ENCODE measurements around the gene CDH8. TPM values are rescaled to one million over a fixed set of nuclear protein-coding genes. Genes with fewer than 3 reads are reported as not detected.
"Not testable (repeated sequence)": the region's sequence is repeated elsewhere in the genome, so short reads cannot be mapped to it uniquely, and the experiment has no call there.

The CDH8 gene
- total RNA-seq, 8 experiments from 2014 or later = 0.61 to 70.0 (median 20.3) TPM

GRCh38 chr16:61770301-61770700, 265.9 kb downstream of the CDH8 start:
- no peak for ATAC-seq (replicated peaks in 6 of 8)
- Histone ChIP-seq H3K4me3 (no peak overlapping the region), H3K27ac (no peak overlapping the region), H3K4me1 (replicated peaks in 1 of 2) (peaks cover 2 to 8% of the 10 kb centered on the region in 2 donors)
- in situ Hi-C loops (cut with MboI; ENCODE audit: low pct_unique_long_range_greater_than_20kb in 2 of 9, low sequenced_read_pairs in 9 of 9, unreplicated experiment in 9 of 9) = no loop called here
- 0 to 100% (median 89%) methylated on average over 1 of the region's 1 CpG; no CpG with 5 or more reads in 4 of the 10 experiments for WGBS, 10 experiments

GRCh38 chr16:61763991-61764390, 272.2 kb downstream of the CDH8 start:
- ATAC-seq (replicated peaks in 6 of 8) = no peak
- Histone ChIP-seq H3K4me3 (no peak overlapping the region), H3K27ac (no peak overlapping the region), H3K4me1 (replicated peaks in 1 of 2) (no peaks in the 10 kb centered on the region)
- in situ Hi-C loops (cut with MboI; ENCODE audit: low pct_unique_long_range_greater_than_20kb in 2 of 9, low sequenced_read_pairs in 9 of 9, unreplicated experiment in 9 of 9) = no loop called here
- 0 to 100% (median 63%) methylated on average over 1 to 2 of the region's 2 CpGs; no CpG with 5 or more reads in 2 of the 10 experiments for WGBS, 10 experiments

- Histone ChIP-seq H3K4me1 (replicated peaks in 1 of 2) (no peaks in the 10 kb centered on the region), H3K4me3 (no peak overlapping the region), H3K27ac (no peak overlapping the region)
- in situ Hi-C loops (cut with MboI; ENCODE audit: low pct_unique_long_range_greater_than_20kb in 2 of 9, low sequenced_read_pairs in 9 of 9, unreplicated experiment in 9 of 9) = no loop called here
- peak in 2 of 8 experiments; percentile 22 to 79 for ATAC-seq (replicated peaks in 6 of 8)
- 16 to 86% (median 55%) methylated on average over 1 to 3 of the region's 3 CpGs; no CpG with 5 or more reads in 6 of the 10 experiments for WGBS, 10 experiments
Observed at GRCh38 chr16:61763013-61763412, 273.2 kb downstream of the CDH8 start.

- Histone ChIP-seq H3K4me3 (no peak overlapping the region), H3K4me1 (replicated peaks in 1 of 2) (no peaks in the 10 kb centered on the region), H3K27ac (no peak overlapping the region)
- no peak for ATAC-seq (replicated peaks in 6 of 8)
- WGBS, 10 experiments = 0 to 100% (median 92%) methylated on average over 1 of the region's 1 CpG; no CpG with 5 or more reads in 5 of the 10 experiments
- in situ Hi-C loops (cut with MboI; ENCODE audit: low pct_unique_long_range_greater_than_20kb in 2 of 9, low sequenced_read_pairs in 9 of 9, unreplicated experiment in 9 of 9) = no loop called here
Observed at GRCh38 chr16:61730997-61731396, 305.2 kb downstream of the CDH8 start.

GRCh38 chr16:61726701-61727100, 309.5 kb downstream of the CDH8 start:
- Histone ChIP-seq H3K4me1 (replicated peaks in 1 of 2) (no peaks in the 10 kb centered on the region), H3K27ac (no peak overlapping the region), H3K4me3 (no peak overlapping the region)
- 0 to 86% (median 42%) methylated on average over 1 to 3 of the region's 3 CpGs; no CpG with 5 or more reads in 1 of the 10 experiments for WGBS, 10 experiments
- ATAC-seq (replicated peaks in 6 of 8) = no peak
- in situ Hi-C loops (cut with MboI; ENCODE audit: low pct_unique_long_range_greater_than_20kb in 2 of 9, low sequenced_read_pairs in 9 of 9, unreplicated experiment in 9 of 9) = no loop called here

- Histone ChIP-seq H3K27ac (no peak overlapping the region), H3K4me1 (replicated peaks in 1 of 2) (no peaks in the 10 kb centered on the region), H3K4me3 (no peak overlapping the region)
- ATAC-seq (replicated peaks in 6 of 8) = no peak
- in situ Hi-C loops (cut with MboI; ENCODE audit: low pct_unique_long_range_greater_than_20kb in 2 of 9, low sequenced_read_pairs in 9 of 9, unreplicated experiment in 9 of 9) = no loop called here
Observed at GRCh38 chr16:61726125-61726524, 310.1 kb downstream of the CDH8 start.

- 0 to 100% (median 55%) methylated on average over 1 to 3 of the region's 3 CpGs for whole genome bisulfite sequencing, 10 experiments
- Histone ChIP-seq H3K27ac (no peak overlapping the region), H3K4me3 (no peak overlapping the region), H3K4me1 (replicated peaks in 1 of 2) (no peaks in the 10 kb centered on the region)
- no peak for ATAC-seq (replicated peaks in 6 of 8)
- in situ Hi-C loops (cut with MboI; ENCODE audit: low pct_unique_long_range_greater_than_20kb in 2 of 9, low sequenced_read_pairs in 9 of 9, unreplicated experiment in 9 of 9) = no loop called here
Observed at GRCh38 chr16:61721544-61721943, 314.7 kb downstream of the CDH8 start.

GRCh38 chr16:61715393-61715792, 320.8 kb downstream of the CDH8 start:
- Histone ChIP-seq H3K4me1 (replicated peaks in 1 of 2) (no peaks in the 10 kb centered on the region), H3K4me3 (no peak overlapping the region), H3K27ac (no peak overlapping the region)
- ATAC-seq (replicated peaks in 6 of 8) = no peak
- in situ Hi-C loops (cut with MboI; ENCODE audit: low pct_unique_long_range_greater_than_20kb in 2 of 9, low sequenced_read_pairs in 9 of 9, unreplicated experiment in 9 of 9) = no loop called here

GRCh38 chr16:61713787-61714186, 322.5 kb downstream of the CDH8 start:
- Histone ChIP-seq H3K4me1 (replicated peaks in 1 of 2) (no peaks in the 10 kb centered on the region), H3K4me3 (no peak overlapping the region), H3K27ac (no peak overlapping the region)
- in situ Hi-C loops (cut with MboI; ENCODE audit: low pct_unique_long_range_greater_than_20kb in 2 of 9, low sequenced_read_pairs in 9 of 9, unreplicated experiment in 9 of 9) = no loop called here
- no peak for ATAC-seq (replicated peaks in 6 of 8)
- 10 to 88% (median 59%) methylated on average over 3 to 5 of the region's 5 CpGs for WGBS, 10 experiments

- in situ Hi-C loops (cut with MboI; ENCODE audit: low pct_unique_long_range_greater_than_20kb in 2 of 9, low sequenced_read_pairs in 9 of 9, unreplicated experiment in 9 of 9); H3K4me1 ChIP-seq (replicated peaks in 1 of 2); ATAC-seq (replicated peaks in 6 of 8); H3K27ac ChIP-seq; H3K4me3 ChIP-seq: not testable (repeated sequence)
- 0 to 100% (median 66%) methylated on average over 1 to 4 of the region's 4 CpGs; no CpG with 5 or more reads in 2 of the 10 experiments for WGBS, 10 experiments
Observed at GRCh38 chr16:61699640-61700039, 336.6 kb downstream of the CDH8 start.

- peaks cover 0 to 2% of the 10 kb centered on the region in 2 donors for H3K4me1 ChIP-seq (replicated peaks in 1 of 2)
- H3K27ac ChIP-seq = no peak overlapping the region
- peak in 2 of 8 experiments; percentile 50 to 63 for ATAC-seq (replicated peaks in 6 of 8)
- WGBS, 10 experiments = 0 to 100% (median 81%) methylated on average over 1 to 3 of the region's 3 CpGs; no CpG with 5 or more reads in 2 of the 10 experiments
- in situ Hi-C loops (cut with MboI; ENCODE audit: low pct_unique_long_range_greater_than_20kb in 2 of 9, low sequenced_read_pairs in 9 of 9, unreplicated experiment in 9 of 9) = no loop called here
- H3K4me3 ChIP-seq = no peak overlapping the region
Observed at GRCh38 chr16:61684541-61684940, 351.7 kb downstream of the CDH8 start.

- in situ Hi-C loops (cut with MboI; ENCODE audit: low pct_unique_long_range_greater_than_20kb in 2 of 9, low sequenced_read_pairs in 9 of 9, unreplicated experiment in 9 of 9) = no loop called here
- 0 to 100% (median 60%) methylated on average over 1 to 4 of the region's 4 CpGs for WGBS, 10 experiments
- no peak overlapping the region for H3K4me3 ChIP-seq
- no peak for ATAC-seq (replicated peaks in 6 of 8)
- H3K4me1 ChIP-seq (replicated peaks in 1 of 2) = peaks cover 0 to 2% of the 10 kb centered on the region in 2 donors
- H3K27ac ChIP-seq = no peak overlapping the region
Observed at GRCh38 chr16:61681673-61682072, 354.6 kb downstream of the CDH8 start.

- Histone ChIP-seq H3K27ac (no peak overlapping the region), H3K4me3 (no peak overlapping the region), H3K4me1 (replicated peaks in 1 of 2) (peaks cover 0 to 2% of the 10 kb centered on the region in 2 donors)
- in situ Hi-C loops (cut with MboI; ENCODE audit: low pct_unique_long_range_greater_than_20kb in 2 of 9, low sequenced_read_pairs in 9 of 9, unreplicated experiment in 9 of 9) = no loop called here
- WGBS, 10 experiments = 0 to 89% (median 50%) methylated on average over 1 of the region's 1 CpG; no CpG with 5 or more reads in 1 of the 10 experiments
- no peak for ATAC-seq (replicated peaks in 6 of 8)
Observed at GRCh38 chr16:61681124-61681523, 355.1 kb downstream of the CDH8 start.

GRCh38 chr16:61678182-61678581, 358.1 kb downstream of the CDH8 start:
- Histone ChIP-seq H3K4me1 (replicated peaks in 1 of 2) (no peaks in the 10 kb centered on the region), H3K4me3 (no peak overlapping the region)
- ATAC-seq (replicated peaks in 6 of 8) = no peak

More at GRCh38 chr16:61678182-61678581, 358.1 kb downstream of the CDH8 start:
- in situ Hi-C loops (cut with MboI; ENCODE audit: low pct_unique_long_range_greater_than_20kb in 2 of 9, low sequenced_read_pairs in 9 of 9, unreplicated experiment in 9 of 9) = no loop called here
- H3K27ac ChIP-seq = no peak overlapping the region
- 5 to 100% (median 75%) methylated on average over 1 to 3 of the region's 3 CpGs; no CpG with 5 or more reads in 1 of the 10 experiments for WGBS, 10 experiments

Measured in motor neuron (in vitro differentiated cells).